Skin of body (tissue), 2 donors: ENCODE measurements around the gene HAVCR2. TPM values are rescaled to one million over a fixed set of nuclear protein-coding genes. Genes with fewer than 3 reads are reported as not detected.

ENCODE experiments used
- DNase-seq: peaks from one replicate; lab custom pipeline; 2025; lab: John Stamatoyannopoulos, UW
- total RNA-seq: library from RNA; depleted of rRNA; stranded (reverse); fragments of >200 nt; gene quantifications from one replicate; pipeline ENCODE4 v1.2.3, GENCODE V29; 2014

HAVCR2 gene
- total RNA-seq, 1 donor from 2014 or later: 8.1 TPM

GRCh38 chr5:157046041-157046440 lies 62.8 kb downstream of the HAVCR2 start:
- no peak for DNase-seq

- DNase-seq: no peak
These were observed 63.2 kb downstream of the HAVCR2 start for GRCh38 chr5:157045601-157046000.

DNA sequence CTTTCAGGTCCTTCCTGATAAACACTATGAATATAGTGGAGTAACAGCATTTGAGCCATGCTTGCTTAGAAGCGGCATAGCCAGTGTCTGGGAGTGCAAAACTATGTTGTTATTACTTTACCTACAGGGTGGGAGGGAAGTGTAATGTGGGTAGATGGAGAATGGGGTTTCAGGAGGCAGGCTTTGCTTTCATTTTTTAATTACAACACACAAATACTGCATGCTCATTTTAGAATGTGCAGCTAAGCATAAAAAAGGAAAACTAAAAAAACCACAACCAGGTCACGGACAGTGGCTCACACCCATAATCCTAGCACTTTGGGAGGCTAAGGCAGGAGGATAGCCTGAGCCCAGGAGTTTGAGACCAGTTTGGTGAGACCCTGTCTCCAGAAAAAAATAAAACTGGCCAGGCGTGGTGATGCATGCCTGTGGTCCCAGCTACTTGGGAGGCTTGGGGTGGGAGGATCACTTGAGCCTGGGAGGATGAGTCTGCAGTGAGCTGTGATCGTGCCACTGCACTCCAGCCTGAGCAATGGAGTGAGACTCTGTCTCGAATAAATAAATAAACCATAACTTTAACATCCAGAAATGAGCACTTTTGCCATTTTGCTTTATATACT lies 70.2 kb downstream of the HAVCR2 start:
- no peak for DNase-seq

Other genes with a start within 250 kb of the HAVCR2 start
- gene TIMD4, start 145.8 kb downstream of the HAVCR2 start, total RNA-seq: 1.4 TPM
- gene HAVCR1, start 49.9 kb downstream of the HAVCR2 start, total RNA-seq: 0.30 TPM
- gene MED7, start 33.8 kb upstream of the HAVCR2 start, total RNA-seq: 10.7 TPM
- gene GARIN3, start 57.2 kb upstream of the HAVCR2 start, total RNA-seq: not detected
- 1.3 TPM for gene ITK, start 71.8 kb upstream of the HAVCR2 start, total RNA-seq
- 14.4 TPM for gene CYFIP2, start 157.1 kb upstream of the HAVCR2 start, total RNA-seq